Prostate gland (tissue), 2 donors: Measurements from ENCODE around the gene COL23A1.

ENCODE experiments used
- POLR2A ChIP-seq: fragments of 450-650 bp; IDR thresholded peaks from one replicate; pipeline ENCODE4 v1.6.1; 2016; ENCODE audit warnings: antibody characterized with exemption, mild to moderate bottlenecking
- POLR2AphosphoS5 ChIP-seq: sonication (generic); formaldehyde crosslinking; IDR thresholded peaks from one replicate; pipeline ENCODE4 v1.6.1; 2017; ENCODE audit warnings: antibody characterized with exemption
- TF ChIP-seq, protein P1 (sequence below), 4 experiments: fragments of 200-600 bp in 2 of 4; fragments of 450-650 bp in 2 of 4; sonication (generic) in 2 of 4; IDR thresholded peaks; 1 replicate in 3 of 4; 2 replicates in 1 of 4; pipeline ENCODE4 v1.5.1; 2016 to 2019; ENCODE audit warnings: antibody characterized with exemption in 4 of 4, mild to moderate bottlenecking in 2 of 4, moderate library complexity in 2 of 4

DNA sequence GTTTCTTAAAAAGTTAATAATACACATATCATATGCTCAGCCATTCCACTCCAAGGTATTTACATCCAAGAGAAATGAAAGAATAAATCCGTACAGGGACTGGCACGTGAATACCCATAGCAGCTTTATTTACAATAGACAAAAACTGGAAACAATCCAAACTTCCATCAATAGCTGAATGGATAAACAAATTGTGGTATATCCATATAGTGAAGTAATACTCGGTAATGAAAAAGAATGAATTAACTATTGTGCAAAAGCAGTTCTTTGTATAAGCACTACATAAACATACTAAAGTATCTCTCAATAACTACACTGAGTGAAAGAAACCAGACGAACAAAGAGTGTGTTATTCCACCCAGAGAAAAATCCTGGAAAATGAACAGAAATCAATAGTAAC, 17.6 kb downstream of the COL23A1 start:
- TF ChIP-seq, protein P1, sequence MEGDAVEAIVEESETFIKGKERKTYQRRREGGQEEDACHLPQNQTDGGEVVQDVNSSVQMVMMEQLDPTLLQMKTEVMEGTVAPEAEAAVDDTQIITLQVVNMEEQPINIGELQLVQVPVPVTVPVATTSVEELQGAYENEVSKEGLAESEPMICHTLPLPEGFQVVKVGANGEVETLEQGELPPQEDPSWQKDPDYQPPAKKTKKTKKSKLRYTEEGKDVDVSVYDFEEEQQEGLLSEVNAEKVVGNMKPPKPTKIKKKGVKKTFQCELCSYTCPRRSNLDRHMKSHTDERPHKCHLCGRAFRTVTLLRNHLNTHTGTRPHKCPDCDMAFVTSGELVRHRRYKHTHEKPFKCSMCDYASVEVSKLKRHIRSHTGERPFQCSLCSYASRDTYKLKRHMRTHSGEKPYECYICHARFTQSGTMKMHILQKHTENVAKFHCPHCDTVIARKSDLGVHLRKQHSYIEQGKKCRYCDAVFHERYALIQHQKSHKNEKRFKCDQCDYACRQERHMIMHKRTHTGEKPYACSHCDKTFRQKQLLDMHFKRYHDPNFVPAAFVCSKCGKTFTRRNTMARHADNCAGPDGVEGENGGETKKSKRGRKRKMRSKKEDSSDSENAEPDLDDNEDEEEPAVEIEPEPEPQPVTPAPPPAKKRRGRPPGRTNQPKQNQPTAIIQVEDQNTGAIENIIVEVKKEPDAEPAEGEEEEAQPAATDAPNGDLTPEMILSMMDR (IDR thresholded peaks at IDR 0.05): no peak
- TF ChIP-seq POLR2A (no peak), POLR2AphosphoS5 (no peak)
